GM12878 (cell line): ENCODE measurements around the gene SUSD1. TPM values are rescaled to one million over a fixed set of nuclear protein-coding genes. Genes with fewer than 3 reads are reported as not detected.

ENCODE experiments used
- ATF7 ChIP-seq: fragments of 450-650 bp; IDR thresholded peaks from 2 replicates; pipeline ENCODE4 v1.6.1; 2016; ENCODE audit warnings: low read depth, mild to moderate bottlenecking
- BCL11A ChIP-seq: IDR thresholded peaks from 2 replicates; pipeline ENCODE4 v1.6.1; 2011; ENCODE audit warnings: low read depth, low read length
- DPF2 ChIP-seq: fragments of 450-650 bp; IDR thresholded peaks from 2 replicates; pipeline ENCODE4 v1.6.1; 2017; ENCODE audit warnings: mild to moderate bottlenecking
- EP300 ChIP-seq, 2 experiments: fragments of 150-350 bp in 1 of 2; IDR thresholded peaks; 2 replicates each; pipeline ENCODE4 v1.6.1; 2011 to 2012; ENCODE audit warnings: low read depth in 2 of 2, low read length in 2 of 2, borderline replicate concordance in 1 of 2, improper control_type of control experiment in 1 of 2, inconsistent platforms in 1 of 2; ENCODE audit not compliant: control insufficient read depth in 1 of 2
- ETV6 ChIP-seq, 2 experiments: fragments of 450-650 bp in 1 of 2; IDR thresholded peaks in 1 of 2; conservative IDR thresholded peaks in 1 of 2; 2 replicates each; pipeline ENCODE4 v1.6.1; 2014; ENCODE audit warnings: antibody characterized with exemption in 1 of 2, borderline replicate concordance in 1 of 2, low read depth in 1 of 2, mild to moderate bottlenecking in 1 of 2, moderate library complexity in 1 of 2
- FOXK2 ChIP-seq: fragments of 450-650 bp; IDR thresholded peaks from 2 replicates; pipeline ENCODE4 v1.6.1; 2017; ENCODE audit warnings: mild to moderate bottlenecking, moderate library complexity
- HCFC1 ChIP-seq: fragments of 150-350 bp; IDR thresholded peaks from 2 replicates; pipeline ENCODE4 v1.6.1; 2014; ENCODE audit warnings: low read length
- MEF2A ChIP-seq: IDR thresholded peaks from 2 replicates; pipeline ENCODE4 v1.6.1; 2011; ENCODE audit warnings: low read depth, mild to moderate bottlenecking, low read length, moderate library complexity; ENCODE audit not compliant: insufficient read depth
- MEF2B ChIP-seq: fragments of 450-650 bp; IDR thresholded peaks from 2 replicates; pipeline ENCODE4 v1.6.1; 2018; ENCODE audit warnings: mild to moderate bottlenecking, moderate library complexity; ENCODE audit not compliant: partially characterized antibody, poor library complexity, severe bottlenecking
- MYC ChIP-seq: IDR thresholded peaks from 2 replicates; pipeline ENCODE4 v1.6.1; 2011; ENCODE audit warnings: mild to moderate bottlenecking, low read length, moderate library complexity, inconsistent platforms; ENCODE audit not compliant: insufficient read depth, insufficient replicate concordance, insufficient read length, severe bottlenecking
- NBN ChIP-seq: fragments of 450-650 bp; IDR thresholded peaks from 2 replicates; pipeline ENCODE4 v1.6.1; 2016
- NRF1 ChIP-seq: conservative IDR thresholded peaks from 2 replicates; pipeline ENCODE4 v1.6.1; 2011; ENCODE audit warnings: mild to moderate bottlenecking, low read depth, low read length, improper control_type of control experiment
- POLR2A ChIP-seq: IDR thresholded peaks from 2 replicates; pipeline ENCODE4 v1.6.1; 2011; ENCODE audit warnings: low read depth, mild to moderate bottlenecking, low read length
- RFX5 ChIP-seq: IDR thresholded peaks from 2 replicates; pipeline ENCODE4 v1.6.1; 2011; ENCODE audit warnings: low read depth, low read length, improper control_type of control experiment
- TARDBP ChIP-seq: IDR thresholded peaks from 2 replicates; pipeline ENCODE4 v1.6.1; 2016; ENCODE audit warnings: borderline replicate concordance
- polyA plus RNA-seq, 11 experiments: library from polyadenylated mRNA; depleted of rRNA in 4 of 11; unstranded in 6 of 11; stranded (reverse) in 5 of 11; fragments of >200 nt; fragmentation: Nextera tagmentation in 4 of 11; fragmentation: Illumina TruSeq in 1 of 11; extraction: Ambion mirVana in 4 of 11; extraction: Trizol in 1 of 11; gene quantifications; 1 replicate in 1 of 11; 2 replicates in 10 of 11; pipeline versions ENCODE4 v1.2.1 to v1.2.3, GENCODE V29; 2011 to 2016; ENCODE audit warnings: inconsistent platforms in 2 of 11, missing spikeins in 2 of 11, low read depth in 1 of 11
- total RNA-seq, 4 experiments: library from RNA; depleted of rRNA in 3 of 4; stranded (reverse); fragments of >200 nt in 3 of 4; fragmentation: Illumina TruSeq in 1 of 4; extraction: Trizol in 1 of 4; gene quantifications; 2 replicates each; pipeline versions ENCODE4 v1.2.1 to v1.2.3, GENCODE V29; 2013 to 2021
- TF ChIP-seq, protein P1 (sequence below): IDR thresholded peaks from 2 replicates; pipeline ENCODE4 v1.6.1; 2012; ENCODE audit warnings: low read length, inconsistent platforms
- TF ChIP-seq, protein P2 (sequence below): fragments of 450-650 bp; conservative IDR thresholded peaks from 2 replicates; pipeline ENCODE4 v1.6.1; 2017; ENCODE audit warnings: mild to moderate bottlenecking, moderate library complexity
- TF ChIP-seq, protein P3 (sequence below): fragments of 450-650 bp; IDR thresholded peaks from 2 replicates; pipeline ENCODE4 v1.6.1; 2017; ENCODE audit warnings: low read depth, mild to moderate bottlenecking, moderate library complexity
- TF ChIP-seq, protein P4 (sequence below): fragments of 450-650 bp; IDR thresholded peaks from 2 replicates; pipeline ENCODE4 v1.6.1; 2016; ENCODE audit warnings: mild to moderate bottlenecking, moderate library complexity, borderline replicate concordance

SUSD1 gene
- total and polyA plus RNA-seq, 10 of the 15 experiments (the other 5 are each of a cell fraction or from before 2014, with no cell fraction given), result 6.7 to 20.8 (median 13.2) TPM

- TF ChIP-seq NRF1, result no peak
- TF ChIP-seq MYC, result no peak
- TF ChIP-seq TARDBP, result 0 out of 2 replicates have a peak, but pooled peaks have one; percentile 63
- peak; percentile 74 to 78; a peak in 3 of 4 replicates for TF ChIP-seq EP300 (IDR thresholded peaks at IDR 0.05; ENCODE audit: borderline replicate concordance in 1 of 2, control insufficient read depth in 1 of 2, low read depth in 2 of 2, low read length in 2 of 2)
- TF ChIP-seq NBN, result peak; percentile 83
- no peak for TF ChIP-seq RFX5
- peak; percentile 83 for TF ChIP-seq BCL11A
- no peak for TF ChIP-seq FOXK2
- TF ChIP-seq DPF2, result no peak
- TF ChIP-seq, protein P1, sequence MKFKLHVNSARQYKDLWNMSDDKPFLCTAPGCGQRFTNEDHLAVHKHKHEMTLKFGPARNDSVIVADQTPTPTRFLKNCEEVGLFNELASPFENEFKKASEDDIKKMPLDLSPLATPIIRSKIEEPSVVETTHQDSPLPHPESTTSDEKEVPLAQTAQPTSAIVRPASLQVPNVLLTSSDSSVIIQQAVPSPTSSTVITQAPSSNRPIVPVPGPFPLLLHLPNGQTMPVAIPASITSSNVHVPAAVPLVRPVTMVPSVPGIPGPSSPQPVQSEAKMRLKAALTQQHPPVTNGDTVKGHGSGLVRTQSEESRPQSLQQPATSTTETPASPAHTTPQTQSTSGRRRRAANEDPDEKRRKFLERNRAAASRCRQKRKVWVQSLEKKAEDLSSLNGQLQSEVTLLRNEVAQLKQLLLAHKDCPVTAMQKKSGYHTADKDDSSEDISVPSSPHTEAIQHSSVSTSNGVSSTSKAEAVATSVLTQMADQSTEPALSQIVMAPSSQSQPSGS, result no peak
- TF ChIP-seq MEF2A, result peak; percentile 98
- TF ChIP-seq POLR2A, result peak; percentile 69
- TF ChIP-seq, protein P2, sequence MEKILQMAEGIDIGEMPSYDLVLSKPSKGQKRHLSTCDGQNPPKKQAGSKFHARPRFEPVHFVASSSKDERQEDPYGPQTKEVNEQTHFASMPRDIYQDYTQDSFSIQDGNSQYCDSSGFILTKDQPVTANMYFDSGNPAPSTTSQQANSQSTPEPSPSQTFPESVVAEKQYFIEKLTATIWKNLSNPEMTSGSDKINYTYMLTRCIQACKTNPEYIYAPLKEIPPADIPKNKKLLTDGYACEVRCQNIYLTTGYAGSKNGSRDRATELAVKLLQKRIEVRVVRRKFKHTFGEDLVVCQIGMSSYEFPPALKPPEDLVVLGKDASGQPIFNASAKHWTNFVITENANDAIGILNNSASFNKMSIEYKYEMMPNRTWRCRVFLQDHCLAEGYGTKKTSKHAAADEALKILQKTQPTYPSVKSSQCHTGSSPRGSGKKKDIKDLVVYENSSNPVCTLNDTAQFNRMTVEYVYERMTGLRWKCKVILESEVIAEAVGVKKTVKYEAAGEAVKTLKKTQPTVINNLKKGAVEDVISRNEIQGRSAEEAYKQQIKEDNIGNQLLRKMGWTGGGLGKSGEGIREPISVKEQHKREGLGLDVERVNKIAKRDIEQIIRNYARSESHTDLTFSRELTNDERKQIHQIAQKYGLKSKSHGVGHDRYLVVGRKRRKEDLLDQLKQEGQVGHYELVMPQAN, result no peak
- TF ChIP-seq MEF2B, result no peak
- TF ChIP-seq, protein P3, sequence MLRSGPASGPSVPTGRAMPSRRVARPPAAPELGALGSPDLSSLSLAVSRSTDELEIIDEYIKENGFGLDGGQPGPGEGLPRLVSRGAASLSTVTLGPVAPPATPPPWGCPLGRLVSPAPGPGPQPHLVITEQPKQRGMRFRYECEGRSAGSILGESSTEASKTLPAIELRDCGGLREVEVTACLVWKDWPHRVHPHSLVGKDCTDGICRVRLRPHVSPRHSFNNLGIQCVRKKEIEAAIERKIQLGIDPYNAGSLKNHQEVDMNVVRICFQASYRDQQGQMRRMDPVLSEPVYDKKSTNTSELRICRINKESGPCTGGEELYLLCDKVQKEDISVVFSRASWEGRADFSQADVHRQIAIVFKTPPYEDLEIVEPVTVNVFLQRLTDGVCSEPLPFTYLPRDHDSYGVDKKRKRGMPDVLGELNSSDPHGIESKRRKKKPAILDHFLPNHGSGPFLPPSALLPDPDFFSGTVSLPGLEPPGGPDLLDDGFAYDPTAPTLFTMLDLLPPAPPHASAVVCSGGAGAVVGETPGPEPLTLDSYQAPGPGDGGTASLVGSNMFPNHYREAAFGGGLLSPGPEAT, result peak; percentile 72
- TF ChIP-seq ATF7, result peak; percentile 84
- peak in 1 of 2 experiments; percentile 91; a peak in 2 of 4 replicates for TF ChIP-seq ETV6 (conservative IDR thresholded peaks at IDR 0.05 in 1 of 2, IDR thresholded peaks at IDR 0.05 in 1 of 2; ENCODE audit: borderline replicate concordance in 1 of 2, low read depth in 1 of 2)
- TF ChIP-seq, protein P4, sequence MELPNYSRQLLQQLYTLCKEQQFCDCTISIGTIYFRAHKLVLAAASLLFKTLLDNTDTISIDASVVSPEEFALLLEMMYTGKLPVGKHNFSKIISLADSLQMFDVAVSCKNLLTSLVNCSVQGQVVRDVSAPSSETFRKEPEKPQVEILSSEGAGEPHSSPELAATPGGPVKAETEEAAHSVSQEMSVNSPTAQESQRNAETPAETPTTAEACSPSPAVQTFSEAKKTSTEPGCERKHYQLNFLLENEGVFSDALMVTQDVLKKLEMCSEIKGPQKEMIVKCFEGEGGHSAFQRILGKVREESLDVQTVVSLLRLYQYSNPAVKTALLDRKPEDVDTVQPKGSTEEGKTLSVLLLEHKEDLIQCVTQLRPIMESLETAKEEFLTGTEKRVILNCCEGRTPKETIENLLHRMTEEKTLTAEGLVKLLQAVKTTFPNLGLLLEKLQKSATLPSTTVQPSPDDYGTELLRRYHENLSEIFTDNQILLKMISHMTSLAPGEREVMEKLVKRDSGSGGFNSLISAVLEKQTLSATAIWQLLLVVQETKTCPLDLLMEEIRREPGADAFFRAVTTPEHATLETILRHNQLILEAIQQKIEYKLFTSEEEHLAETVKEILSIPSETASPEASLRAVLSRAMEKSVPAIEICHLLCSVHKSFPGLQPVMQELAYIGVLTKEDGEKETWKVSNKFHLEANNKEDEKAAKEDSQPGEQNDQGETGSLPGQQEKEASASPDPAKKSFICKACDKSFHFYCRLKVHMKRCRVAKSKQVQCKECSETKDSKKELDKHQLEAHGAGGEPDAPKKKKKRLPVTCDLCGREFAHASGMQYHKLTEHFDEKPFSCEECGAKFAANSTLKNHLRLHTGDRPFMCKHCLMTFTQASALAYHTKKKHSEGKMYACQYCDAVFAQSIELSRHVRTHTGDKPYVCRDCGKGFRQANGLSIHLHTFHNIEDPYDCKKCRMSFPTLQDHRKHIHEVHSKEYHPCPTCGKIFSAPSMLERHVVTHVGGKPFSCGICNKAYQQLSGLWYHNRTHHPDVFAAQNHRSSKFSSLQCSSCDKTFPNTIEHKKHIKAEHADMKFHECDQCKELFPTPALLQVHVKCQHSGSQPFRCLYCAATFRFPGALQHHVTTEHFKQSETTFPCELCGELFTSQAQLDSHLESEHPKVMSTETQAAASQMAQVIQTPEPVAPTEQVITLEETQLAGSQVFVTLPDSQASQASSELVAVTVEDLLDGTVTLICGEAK, result no peak
- no peak for TF ChIP-seq HCFC1
Observed at GRCh38 chr9:112037281-112038016, 137.6 kb downstream of the SUSD1 start (continued).
